Activated naive CD4-positive, alpha-beta T cell treated with anti-CD3 and anti-CD28 coated beads for 36 hours (primary cell): Measurements from ENCODE around the gene GCSH. TPM values are rescaled to one million over a fixed set of nuclear protein-coding genes. Genes with fewer than 3 reads are reported as not detected.
A peak's percentile ranks its signal among the peaks of the same experiment; 100 is the strongest.

Source experiments
- CTCF ChIA-PET: fragments of 350-600 bp; sonication (Branson Sonifier 250); formaldehyde crosslinking; loops from one replicate; lab custom pipeline; 2021; ENCODE audit warnings: antibody characterized with exemption; lab: Charles Lee
- DNase-seq: peaks from one replicate; pipeline ENCODE4 v3.0.0-alpha.2; 2020
- H3K27ac Mint-ChIP-seq: one replicate; pipeline ENCODE4 v1.8.0; 2021; ENCODE audit warnings: mild to moderate bottlenecking, mixed read lengths
- H3K27me3 Mint-ChIP-seq: one replicate; pipeline ENCODE4 v1.8.0; 2021; ENCODE audit warnings: low read depth, mixed read lengths
- H3K36me3 Mint-ChIP-seq: one replicate; pipeline ENCODE4 v1.8.0; 2021; ENCODE audit warnings: low read depth, mixed read lengths
- H3K4me1 Mint-ChIP-seq: one replicate; pipeline ENCODE4 v1.8.0; 2021; ENCODE audit warnings: low read depth, mixed read lengths
- H3K4me3 Mint-ChIP-seq: one replicate; pipeline ENCODE4 v1.8.0; 2021; ENCODE audit warnings: mild to moderate bottlenecking, moderate library complexity, mixed read lengths
- H3K9me3 Mint-ChIP-seq: one replicate; pipeline ENCODE4 v1.8.0; 2021; ENCODE audit warnings: mixed read lengths
- intact Hi-C: fragments of 100-400 bp; cut with micrococcal nuclease; formaldehyde crosslinking; loops from one replicate; pipeline ENCODE4 v1.15.1; 2023
- total RNA-seq, 2 experiments: library from RNA; stranded (reverse); gene quantifications; one replicate each; pipeline ENCODE4 v1.2.3, GENCODE V29; 2021

The GCSH gene
- total RNA-seq, 2 experiments from 2014 or later = 25.7 to 27.4 TPM

DNA sequence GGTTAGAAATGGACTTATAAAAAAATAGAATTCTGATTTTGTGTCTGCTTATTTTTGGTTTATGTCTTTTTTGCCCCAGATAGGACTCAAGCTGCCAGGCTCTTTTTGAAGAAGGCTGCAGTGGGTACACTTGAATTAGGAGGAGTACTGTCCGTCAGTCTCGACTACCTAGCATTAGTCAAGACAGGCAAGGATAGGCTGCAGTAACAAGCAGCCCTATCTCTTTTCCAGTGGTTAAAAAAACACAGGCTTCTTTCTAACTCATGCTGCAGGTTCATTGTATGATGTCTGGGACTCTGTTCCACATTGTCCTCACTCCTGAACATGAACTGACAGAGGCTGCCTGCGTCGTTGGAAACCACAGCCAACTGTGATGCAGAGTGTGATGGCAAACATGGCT is 27.1 kb downstream of the GCSH start:
- no peaks in the 10 kb centered on the region for H3K27me3 Mint-ChIP-seq
- DNase-seq = no peak
- CTCF ChIA-PET = no interaction called here
- H3K9me3 Mint-ChIP-seq = no peaks in the 10 kb centered on the region
- intact Hi-C loops = no loop called here
- H3K4me3 Mint-ChIP-seq = no peak overlapping the region
- H3K27ac Mint-ChIP-seq = no peak overlapping the region
- H3K36me3 Mint-ChIP-seq = no peaks in the 10 kb centered on the region
- peaks cover 3% of the 10 kb centered on the region for H3K4me1 Mint-ChIP-seq

DNA sequence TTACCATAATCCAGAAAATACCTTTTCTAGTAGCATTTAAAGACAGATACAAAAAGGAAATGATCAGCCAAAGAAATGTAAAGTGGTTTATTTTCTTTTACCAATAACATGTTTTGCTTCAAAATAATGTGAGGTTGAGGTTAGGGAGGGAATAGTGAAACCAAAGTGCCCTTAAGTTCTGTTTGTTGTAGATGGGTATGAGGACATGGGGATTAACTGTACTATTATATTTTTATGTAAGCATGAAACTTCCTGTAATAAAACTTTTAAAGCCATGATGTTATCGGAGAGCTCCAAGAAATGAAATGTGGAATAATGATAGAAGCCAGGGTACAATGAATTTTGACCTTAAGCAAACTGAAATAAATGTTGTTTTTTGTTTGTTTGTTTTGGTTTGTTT is 29.0 kb downstream of the GCSH start:
- Mint-ChIP-seq H3K36me3 (no peaks in the 10 kb centered on the region), H3K4me1 (peaks cover 3% of the 10 kb centered on the region)
- CTCF ChIA-PET = no interaction called here

DNA sequence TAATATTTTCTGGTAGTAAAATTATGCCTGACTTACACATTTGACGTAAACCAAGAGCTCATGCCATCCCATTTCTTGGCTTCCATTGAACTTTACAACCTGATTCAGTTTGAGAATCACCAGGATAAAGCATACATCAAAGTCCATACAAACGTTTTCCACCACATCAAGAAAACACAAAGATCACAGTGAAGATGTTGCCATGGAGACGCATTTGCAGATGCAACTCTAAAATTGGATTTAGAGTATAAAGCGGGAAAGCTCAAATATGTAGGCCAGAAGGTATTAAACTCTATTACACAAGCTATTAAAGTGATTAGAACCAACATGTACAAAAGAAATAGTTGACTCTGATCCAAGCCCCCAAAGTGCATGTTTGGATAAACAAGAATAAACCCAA is 29.5 kb downstream of the GCSH start:
- Mint-ChIP-seq H3K4me3 (no peak overlapping the region), H3K9me3 (no peaks in the 10 kb centered on the region), H3K36me3 (no peaks in the 10 kb centered on the region), H3K27ac (no peak overlapping the region), H3K4me1 (peaks cover 3% of the 10 kb centered on the region), H3K27me3 (no peaks in the 10 kb centered on the region)
- CTCF ChIA-PET = interaction anchor here (0.6 kb wide), 1 partner anchor 10 kb away, joined by 3 read pairs; no protein-coding TSS in a partner anchor
- intact Hi-C loops = no loop called here
- no peak for DNase-seq

More for the DNA sequence above, 29.0 kb downstream of the GCSH start:
- no peaks in the 10 kb centered on the region for H3K9me3 Mint-ChIP-seq
- H3K27me3 Mint-ChIP-seq = no peaks in the 10 kb centered on the region
- H3K4me3 Mint-ChIP-seq = no peak overlapping the region
- no peak for DNase-seq
- H3K27ac Mint-ChIP-seq = no peak overlapping the region
- intact Hi-C loops = no loop called here

DNA sequence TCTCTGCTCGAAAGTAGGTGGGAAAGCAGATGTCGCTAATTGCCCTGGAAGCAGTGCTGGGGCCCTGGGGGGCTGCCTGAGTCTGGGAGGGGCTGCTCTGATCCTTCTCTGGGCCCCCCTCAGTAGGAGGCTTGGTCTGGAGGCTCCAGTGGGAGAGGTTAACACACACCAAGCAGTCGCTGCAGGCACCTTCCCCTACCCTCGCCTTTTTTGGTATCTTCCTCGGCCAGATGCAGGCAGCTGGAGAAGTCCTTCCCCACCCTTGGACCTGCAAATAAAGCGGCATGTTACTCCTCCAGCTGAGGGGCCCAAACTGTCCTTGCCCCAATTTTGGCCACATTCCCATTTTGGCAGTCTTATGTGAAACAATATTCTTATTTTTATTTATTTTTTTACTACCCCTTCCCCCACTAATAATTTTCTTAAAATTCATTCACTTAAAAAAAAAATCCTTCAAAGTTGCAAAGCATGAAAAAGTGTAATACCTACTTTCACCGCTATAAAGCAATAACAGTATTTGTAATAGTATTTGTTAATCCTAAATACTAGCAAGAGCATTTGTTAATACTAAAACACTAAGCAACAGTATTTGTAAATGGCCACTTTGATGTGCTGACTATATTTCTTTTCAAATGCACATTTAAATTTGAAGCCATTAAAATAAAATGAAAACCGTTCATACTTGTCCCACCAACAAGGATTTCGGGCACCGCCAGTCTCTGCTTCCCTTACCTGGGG is 34.2 kb downstream of the GCSH start:
- Mint-ChIP-seq H3K4me1 (peaks cover under 1% of the 10 kb centered on the region), H3K27me3 (no peaks in the 10 kb centered on the region), H3K4me3 (no peak overlapping the region), H3K27ac (no peak overlapping the region), H3K36me3 (no peaks in the 10 kb centered on the region), H3K9me3 (no peaks in the 10 kb centered on the region)
- DNase-seq = no peak
- CTCF ChIA-PET = no interaction called here
- intact Hi-C loops = no loop called here

DNA sequence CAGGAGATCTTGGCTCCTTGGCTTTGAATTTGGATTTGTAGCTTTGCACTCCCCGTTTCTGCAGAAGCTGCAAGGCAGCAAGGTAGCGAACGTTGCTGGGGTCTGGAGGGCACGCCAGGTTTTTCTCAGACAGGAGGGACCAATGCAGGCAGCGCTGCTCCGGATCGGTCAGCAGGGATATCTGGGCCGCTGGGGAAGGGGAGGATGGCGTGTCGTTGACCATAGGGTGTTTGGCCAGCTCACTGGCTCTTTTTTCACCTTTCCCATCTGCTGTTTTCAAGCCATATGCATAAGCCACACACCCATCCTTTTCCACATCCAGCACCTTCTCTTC is 34.9 kb downstream of the GCSH start:
- Mint-ChIP-seq H3K4me1 (no peaks in the 10 kb centered on the region), H3K27me3 (no peaks in the 10 kb centered on the region), H3K27ac (no peak overlapping the region), H3K4me3 (no peak overlapping the region), H3K36me3 (no peaks in the 10 kb centered on the region), H3K9me3 (no peaks in the 10 kb centered on the region)
- CTCF ChIA-PET = no interaction called here
- DNase-seq = no peak
- intact Hi-C loops = no loop called here

DNA sequence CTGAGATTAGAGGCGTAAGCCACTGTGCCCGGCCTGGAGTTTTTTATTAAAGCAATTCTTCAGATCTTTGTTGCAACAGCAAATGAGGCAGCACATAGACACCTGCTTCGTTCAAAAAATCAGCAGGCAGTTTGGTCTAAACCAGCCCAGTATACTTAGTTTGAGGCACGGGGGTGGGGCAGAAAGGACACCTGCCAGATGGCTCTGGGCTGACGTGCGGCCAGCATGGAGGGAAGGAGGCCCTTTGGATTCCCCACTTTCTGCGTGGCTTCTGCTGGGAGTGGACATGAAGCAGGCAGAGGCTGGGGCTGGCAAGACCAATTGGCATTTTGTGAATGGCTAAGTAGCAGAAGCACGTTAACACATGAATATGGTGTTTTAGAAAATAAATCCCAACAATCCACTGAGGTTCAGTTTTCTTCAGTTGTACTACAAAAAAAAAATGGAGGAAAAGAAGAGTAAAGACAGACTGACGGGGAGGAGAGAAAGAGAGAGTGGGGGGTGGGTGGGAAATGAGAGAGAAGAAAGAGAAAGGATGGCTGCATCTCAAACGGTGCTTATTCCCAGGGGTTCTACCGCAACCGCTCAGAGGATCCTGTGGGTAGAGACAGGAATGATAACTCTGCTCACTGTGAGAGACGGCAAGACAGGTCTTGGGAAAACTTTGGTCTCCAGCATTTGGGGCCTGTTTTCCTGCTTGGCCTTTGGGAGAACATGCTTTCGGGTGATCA is 35.5 kb downstream of the GCSH start:
- H3K4me1 Mint-ChIP-seq = no peaks in the 10 kb centered on the region

DNA sequence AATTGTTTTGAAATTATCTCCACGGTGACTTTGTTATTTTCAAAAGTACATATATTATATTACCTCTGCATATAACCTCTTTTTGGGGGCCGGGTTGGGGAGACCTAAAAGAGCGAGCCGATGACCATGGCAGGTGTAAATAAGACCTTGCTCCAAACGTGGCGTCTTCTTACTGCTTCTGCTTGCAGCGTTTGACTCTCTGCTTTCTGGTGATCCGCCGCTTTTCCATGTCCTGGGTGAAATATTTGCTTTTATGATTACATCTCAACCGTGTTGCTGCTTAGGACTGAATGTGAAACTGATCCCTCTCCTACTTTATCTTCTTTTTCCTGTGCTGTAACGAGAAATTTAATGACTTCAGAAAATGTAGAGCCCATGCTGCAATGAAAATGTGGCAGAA is 42.4 kb downstream of the GCSH start:
- intact Hi-C loops = no loop called here

More for the DNA sequence above, 35.5 kb downstream of the GCSH start:
- CTCF ChIA-PET = no interaction called here
- H3K27ac Mint-ChIP-seq = no peak overlapping the region
- H3K4me3 Mint-ChIP-seq = no peak overlapping the region
- no peaks in the 10 kb centered on the region for H3K9me3 Mint-ChIP-seq
- no peaks in the 10 kb centered on the region for H3K36me3 Mint-ChIP-seq
- intact Hi-C loops = no loop called here
- no peak for DNase-seq
- H3K27me3 Mint-ChIP-seq = no peaks in the 10 kb centered on the region

DNA sequence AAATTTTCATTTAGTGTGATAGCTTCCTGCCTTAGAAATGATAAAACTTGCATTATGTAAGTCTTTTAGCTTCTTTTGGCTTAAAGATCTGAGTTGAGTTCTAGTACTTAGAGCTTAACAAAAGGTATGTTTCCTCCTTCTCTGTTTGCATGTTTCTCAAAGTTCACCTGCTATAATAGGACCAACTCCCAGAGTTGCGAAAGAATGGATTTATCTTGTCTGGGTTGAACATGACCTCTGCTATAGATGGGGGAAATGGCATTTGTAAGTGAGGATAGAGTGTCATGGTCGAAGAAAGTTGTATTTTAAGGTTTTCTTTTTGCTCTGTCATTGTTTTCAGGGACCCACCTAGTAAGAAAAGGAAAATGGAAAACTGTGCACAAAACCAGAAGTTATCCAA is 53.4 kb downstream of the GCSH start:
- H3K4me3 Mint-ChIP-seq = no peak overlapping the region
- no peak for DNase-seq
- no peaks in the 10 kb centered on the region for H3K9me3 Mint-ChIP-seq
- H3K27me3 Mint-ChIP-seq = no peaks in the 10 kb centered on the region
- intact Hi-C loops = no loop called here
- H3K36me3 Mint-ChIP-seq = peaks cover 32% of the 10 kb centered on the region
- no peak overlapping the region for H3K27ac Mint-ChIP-seq
- CTCF ChIA-PET = no interaction called here
- peaks cover 18% of the 10 kb centered on the region for H3K4me1 Mint-ChIP-seq

More for the DNA sequence above, 42.4 kb downstream of the GCSH start:
- DNase-seq = no peak
- Mint-ChIP-seq H3K4me1 (no peaks in the 10 kb centered on the region), H3K36me3 (peaks cover 6% of the 10 kb centered on the region), H3K27me3 (no peaks in the 10 kb centered on the region), H3K4me3 (no peak overlapping the region), H3K9me3 (peaks cover 13% of the 10 kb centered on the region), H3K27ac (no peak overlapping the region)
- CTCF ChIA-PET = no interaction called here

DNA sequence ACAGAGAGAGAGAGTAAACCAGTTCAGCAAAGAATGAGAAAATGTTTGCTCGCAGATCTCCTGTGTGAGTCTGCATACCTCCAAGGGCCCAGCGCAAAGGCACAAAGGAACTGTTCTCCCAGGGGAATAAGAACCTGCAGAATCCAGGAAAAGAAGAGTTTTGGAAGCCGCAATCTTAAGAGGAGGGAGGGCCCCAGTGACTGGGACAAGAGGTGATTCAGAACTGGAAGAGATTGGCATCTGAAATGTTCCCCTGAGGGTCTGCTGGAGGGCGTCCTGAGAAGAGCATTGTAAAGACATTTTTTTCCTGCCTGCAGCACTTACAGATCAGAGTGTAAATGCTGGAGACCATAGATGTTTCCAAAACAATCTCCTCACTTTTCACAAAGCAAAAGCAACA is 54.5 kb downstream of the GCSH start:
- no peak overlapping the region for H3K4me3 Mint-ChIP-seq
- CTCF ChIA-PET = no interaction called here
- peaks cover 32% of the 10 kb centered on the region for H3K36me3 Mint-ChIP-seq
- no peak for DNase-seq
- no peak overlapping the region for H3K27ac Mint-ChIP-seq
- intact Hi-C loops = no loop called here
- H3K27me3 Mint-ChIP-seq = no peaks in the 10 kb centered on the region
- H3K4me1 Mint-ChIP-seq = peaks cover 29% of the 10 kb centered on the region
- no peaks in the 10 kb centered on the region for H3K9me3 Mint-ChIP-seq

DNA sequence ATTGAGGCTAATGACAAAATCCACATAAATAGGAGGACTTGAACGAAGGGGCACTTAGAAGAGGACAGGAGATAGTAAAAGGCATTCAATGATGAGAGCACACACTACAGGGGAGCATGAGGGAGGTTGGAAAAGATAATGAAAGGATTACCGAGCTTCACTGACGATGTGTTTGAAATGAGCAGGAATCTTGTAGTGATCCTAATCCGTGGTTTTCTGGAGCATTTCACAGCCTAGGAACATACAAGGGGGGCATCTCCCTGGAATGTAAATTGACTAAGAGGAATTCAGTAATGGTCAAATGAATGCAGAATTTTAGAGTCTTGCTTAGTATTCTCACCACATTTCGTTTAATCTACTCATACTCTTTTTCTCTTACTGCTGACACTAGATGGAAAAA is 55.4 kb downstream of the GCSH start:
- no peak for DNase-seq
- intact Hi-C loops = no loop called here
- Mint-ChIP-seq H3K9me3 (no peaks in the 10 kb centered on the region), H3K4me3 (no peak overlapping the region), H3K27me3 (no peaks in the 10 kb centered on the region), H3K27ac (no peak overlapping the region), H3K36me3 (peaks cover 32% of the 10 kb centered on the region), H3K4me1 (peaks cover 32% of the 10 kb centered on the region)
- CTCF ChIA-PET = no interaction called here

DNA sequence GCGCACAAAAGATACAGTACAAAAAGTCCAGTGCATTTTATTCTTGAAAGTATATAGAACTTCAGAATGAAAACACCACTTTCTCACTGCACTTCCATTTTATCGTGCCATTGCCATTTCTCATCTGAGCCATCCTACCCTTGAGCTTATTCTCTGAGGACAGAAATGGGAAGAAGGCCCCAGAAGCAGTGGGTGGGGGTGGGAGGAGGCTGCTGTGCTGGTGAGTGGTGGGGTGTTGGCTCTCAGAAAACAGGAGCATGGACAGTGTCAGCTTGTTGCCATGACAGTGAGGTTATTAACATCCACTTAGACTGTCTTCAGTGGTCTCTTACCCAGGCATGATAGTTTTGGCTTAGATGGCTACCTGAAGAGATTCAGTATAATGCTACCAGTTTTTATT is 56.1 kb downstream of the GCSH start:
- Mint-ChIP-seq H3K4me1 (peaks cover 34% of the 10 kb centered on the region), H3K27ac (no peak overlapping the region), H3K36me3 (peaks cover 32% of the 10 kb centered on the region), H3K4me3 (no peak overlapping the region), H3K9me3 (no peaks in the 10 kb centered on the region), H3K27me3 (no peaks in the 10 kb centered on the region)
- DNase-seq = no peak
- CTCF ChIA-PET = no interaction called here
- intact Hi-C loops = no loop called here

DNA sequence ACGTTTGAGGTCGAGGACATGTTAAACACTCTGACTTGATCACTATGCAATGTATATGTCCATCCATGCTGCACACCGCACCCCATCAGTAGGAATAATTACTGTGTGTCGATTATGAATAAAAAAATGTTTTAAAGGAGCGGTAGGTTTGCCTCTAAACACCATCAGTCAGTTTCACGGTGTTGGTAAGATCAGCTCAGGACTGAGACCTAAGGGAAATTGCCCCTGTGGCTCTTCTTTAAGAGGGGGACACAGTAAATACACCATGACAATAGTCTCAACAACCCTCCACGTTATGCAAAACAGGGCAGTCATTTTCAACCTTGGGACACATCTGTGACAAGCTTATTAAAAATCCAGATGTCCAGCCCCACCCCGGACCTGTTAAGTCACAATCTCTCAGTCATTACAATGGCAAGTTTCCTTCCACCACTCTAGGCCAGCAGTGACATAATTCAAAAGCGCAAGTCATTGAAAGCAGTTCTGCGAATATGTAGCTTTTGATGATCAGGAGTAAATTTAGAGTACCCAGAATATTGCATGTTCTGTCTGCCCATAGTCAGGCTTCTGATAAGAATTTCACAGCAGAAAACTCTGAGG is 59.3 kb downstream of the GCSH start:
- Mint-ChIP-seq H3K4me1 (peaks cover 34% of the 10 kb centered on the region), H3K9me3 (peaks cover 2% of the 10 kb centered on the region), H3K27me3 (no peaks in the 10 kb centered on the region), H3K36me3 (peaks cover 7% of the 10 kb centered on the region), H3K4me3 (peak overlapping the region; percentile 81), H3K27ac (peak overlapping the region; percentile 37)
- peak; percentile 8 for DNase-seq
- CTCF ChIA-PET = interaction anchor here (0.6 to 5.1 kb wide), 9 partner anchors 11 to 701 kb away, joined by 3 to 42 read pairs (median 4); partner anchors contain the start of gene C16orf46
- intact Hi-C loops = loop anchor here (1.0 kb wide), 2 partner anchors 59 to 277 kb away; partner anchors contain the start of genes GAN and GCSH
